A549 (cell line): ENCODE data around the gene CAMTA1. TPM values are rescaled to one million over a fixed set of nuclear protein-coding genes. Genes with fewer than 3 reads are reported as not detected.

Source experiments
- ATAC-seq, 2 experiments: fragments of 200-7000 bp in 1 of 2; fragments of >200 bp in 1 of 2; cut with Nextera tagmentation in 1 of 2; cut with Tn5 transposase in 1 of 2; 3 replicates each; pipeline versions ENCODE4 v1.8.0 to v1.9.1; 2018 to 2020; ENCODE audit warnings: mild to moderate bottlenecking in 1 of 2, moderate library complexity in 1 of 2
- CTCF ChIA-PET: fragments of 300-600 bp; sonication (Branson Sonifier 250); formaldehyde crosslinking; extraction: SDS; loops from one replicate; lab custom pipeline; 2021; ENCODE audit warnings: antibody characterized with exemption, inconsistent platforms; lab: Yijun Ruan, JAX
- POLR2A ChIA-PET: fragments of 350-600 bp; formaldehyde crosslinking; extraction: SDS; loops from one replicate; lab custom pipeline; 2021; ENCODE audit warnings: antibody characterized with exemption, inconsistent platforms; lab: Yijun Ruan, JAX
- DNase-seq, 2 experiments: peaks; one replicate each; pipeline versions ENCODE4 v3.0.0 to v3.0.0-alpha.2; 2011 to 2016; ENCODE audit warnings: low read depth in 1 of 2, low spot score in 1 of 2
- FAIRE-seq: peaks from 2 replicates; lab custom pipeline; 2011; peaks lifted over from hg19 to GRCh38; lab: Jason Lieb, UNC
- H3K27ac ChIP-seq, 2 experiments: fragments of >200 bp; sonication (Bioruptor Twin); formaldehyde crosslinking; 3 replicates each; pipeline ENCODE4 v1.5.1; 2016 to 2017
- H3K4me1 ChIP-seq: fragments of >200 bp; sonication (Bioruptor Twin); formaldehyde crosslinking; 3 replicates; pipeline ENCODE4 v1.6.1; 2016
- H3K4me2 ChIP-seq: fragments of >200 bp; sonication (Bioruptor Twin); formaldehyde crosslinking; 3 replicates; pipeline ENCODE4 v1.6.1; 2016
- H3K4me3 ChIP-seq: fragments of >200 bp; sonication (Bioruptor Twin); formaldehyde crosslinking; 3 replicates; pipeline ENCODE4 v1.5.1; 2016
- H3K9me3 ChIP-seq: fragments of >200 bp; sonication (Bioruptor Twin); formaldehyde crosslinking; 3 replicates; pipeline ENCODE4 v1.6.1; 2016
- ATOH8 ChIP-seq: fragments of 250-450 bp; sonication (Bioruptor Pico); IDR thresholded peaks from 2 replicates; pipeline ENCODE4 v1.5.0; 2020; ENCODE audit warnings: low read depth, mild to moderate bottlenecking, moderate library complexity
- BHLHE40 ChIP-seq: IDR thresholded peaks from 2 replicates; pipeline ENCODE4 v1.6.1; 2012; ENCODE audit warnings: low read depth, low read length, inconsistent platforms
- CBX2 ChIP-seq: fragments of 200-600 bp; sonication (generic); IDR thresholded peaks from 2 replicates; pipeline ENCODE4 v1.6.1; 2016; ENCODE audit warnings: low read depth, mild to moderate bottlenecking, borderline replicate concordance
- CHD2 ChIP-seq: fragments of 150-350 bp; IDR thresholded peaks from 2 replicates; pipeline ENCODE4 v1.6.1; 2014; ENCODE audit warnings: low read length; ENCODE audit not compliant: partially characterized antibody
- CTCF ChIP-seq: fragments of >200 bp; sonication (Bioruptor Twin); formaldehyde crosslinking; IDR thresholded peaks from 3 replicates; pipeline ENCODE4 v1.5.1; 2016
- EHF ChIP-seq: fragments of 250-450 bp; sonication (Bioruptor Pico); IDR thresholded peaks from 2 replicates; pipeline ENCODE4 v1.5.0; 2020; ENCODE audit warnings: mild to moderate bottlenecking
- EHMT2 ChIP-seq: fragments of 200-600 bp; sonication (generic); IDR thresholded peaks from 2 replicates; pipeline ENCODE4 v1.6.1; 2016; ENCODE audit warnings: antibody characterized with exemption, low read depth, mild to moderate bottlenecking, moderate library complexity
- EP300 ChIP-seq, 2 experiments: fragments of >200 bp; sonication (Bioruptor Twin); formaldehyde crosslinking; IDR thresholded peaks; 2 replicates in 1 of 2; 3 replicates in 1 of 2; pipeline ENCODE4 v1.6.1; 2016 to 2017
- FOSL2 ChIP-seq, 2 experiments: fragments of 450-650 bp in 1 of 2; fragments of >200 bp in 1 of 2; sonication (Bioruptor Twin) in 1 of 2; formaldehyde crosslinking; IDR thresholded peaks; 2 replicates each; pipeline versions ENCODE4 v1.5.0 to v1.6.1; 2016 to 2020; ENCODE audit warnings: mild to moderate bottlenecking in 1 of 2, moderate library complexity in 1 of 2
- HEYL ChIP-seq: fragments of 250-450 bp; sonication (Bioruptor Pico); IDR thresholded peaks from 2 replicates; pipeline ENCODE4 v1.8.0; 2021; ENCODE audit warnings: mild to moderate bottlenecking, moderate library complexity
- KDM1A ChIP-seq: fragments of 200-600 bp; sonication (generic); IDR thresholded peaks from 2 replicates; pipeline ENCODE4 v1.6.1; 2016; ENCODE audit warnings: low read depth, mild to moderate bottlenecking
- MAFK ChIP-seq: fragments of 450-650 bp; IDR thresholded peaks from 2 replicates; pipeline ENCODE4 v1.6.1; 2014; ENCODE audit not compliant: partially characterized antibody
- NFE2L2 ChIP-seq: fragments of 150-350 bp; conservative IDR thresholded peaks from 2 replicates; pipeline ENCODE4 v1.6.1; 2014; ENCODE audit warnings: low read length
- NR3C1 ChIP-seq: fragments of >200 bp; sonication (Bioruptor Twin); formaldehyde crosslinking; IDR thresholded peaks from 3 replicates; pipeline ENCODE4 v1.6.1; 2017
- POLR2AphosphoS2 ChIP-seq: conservative IDR thresholded peaks from 2 replicates; pipeline ENCODE4 v1.6.1; 2012; ENCODE audit warnings: low read length, improper control_type of control experiment, inconsistent platforms
- RAD21 ChIP-seq, 2 experiments: fragments of >200 bp in 1 of 2; sonication (Bioruptor Twin) in 1 of 2; formaldehyde crosslinking in 1 of 2; IDR thresholded peaks in 1 of 2; conservative IDR thresholded peaks in 1 of 2; 2 replicates in 1 of 2; 3 replicates in 1 of 2; pipeline ENCODE4 v1.6.1; 2012 to 2018; ENCODE audit warnings: inconsistent platforms in 1 of 2
- RNF2 ChIP-seq: fragments of 200-600 bp; sonication (generic); IDR thresholded peaks from 2 replicates; pipeline ENCODE4 v1.6.1; 2016; ENCODE audit warnings: low read depth, mild to moderate bottlenecking, antibody characterized with exemption, moderate library complexity, borderline replicate concordance
- SMC3 ChIP-seq: fragments of >200 bp; sonication (Bioruptor Twin); formaldehyde crosslinking; IDR thresholded peaks from 3 replicates; pipeline ENCODE4 v1.6.1; 2018; ENCODE audit warnings: inconsistent platforms
- SREBF2 ChIP-seq: fragments of 450-650 bp; IDR thresholded peaks from 2 replicates; pipeline ENCODE4 v1.6.1; 2014; ENCODE audit warnings: mild to moderate bottlenecking, moderate library complexity
- ZC3H11A ChIP-seq: fragments of 450-650 bp; IDR thresholded peaks from 2 replicates; pipeline ENCODE4 v1.6.1; 2014; ENCODE audit warnings: antibody characterized with exemption, mild to moderate bottlenecking
- ZFP36 ChIP-seq: fragments of 450-650 bp; IDR thresholded peaks from 2 replicates; pipeline ENCODE4 v1.6.1; 2014; ENCODE audit warnings: borderline replicate concordance; ENCODE audit not compliant: partially characterized antibody
- ZNF302 ChIP-seq: fragments of 250-450 bp; sonication (Bioruptor Pico); IDR thresholded peaks from 2 replicates; pipeline ENCODE4 v1.9.0; 2021; ENCODE audit warnings: inconsistent platforms, mild to moderate bottlenecking, moderate library complexity
- ZSCAN20 ChIP-seq: fragments of 250-450 bp; sonication (Bioruptor Pico); IDR thresholded peaks from 2 replicates; pipeline ENCODE4 v1.8.0; 2022; ENCODE audit warnings: mild to moderate bottlenecking, moderate library complexity
- WGBS: methylation state at CpG from one replicate; pipeline ENCODE4 v1.1.6; 2017; ENCODE audit errors: missing lambda C conversion rate; 5-methylcytosine and 5-hydroxymethylcytosine counted together
- polyA plus RNA-seq, 4 experiments: library from polyadenylated mRNA; depleted of rRNA in 3 of 4; stranded (reverse); fragments of >200 nt; fragmentation: RNase III in 1 of 4; extraction: RNeasy Plus Mini Kit Qiagen cat#74134 plus additional on column Dnase treatment in 1 of 4; gene quantifications; 2 replicates in 3 of 4; 3 replicates in 1 of 4; pipeline ENCODE4 v1.2.3, GENCODE V29; 2011 to 2017

Gene CAMTA1
- polyA plus RNA-seq, 2 of the 4 experiments (the other 2 are of a cell fraction), result 58.8 to 75.0 TPM

- TF ChIP-seq NR3C1, result no peak
- no peak for TF ChIP-seq EHMT2
- TF ChIP-seq RAD21 (conservative IDR thresholded peaks at IDR 0.05 in 1 of 2, IDR thresholded peaks at IDR 0.05 in 1 of 2), result no peak
- TF ChIP-seq CBX2, result no peak
- TF ChIP-seq ZNF302 (CRISPR knock-in tag), result no peak
- no peak for TF ChIP-seq SMC3
Measured at GRCh38 chr1:7671146-7671465, 885.9 kb downstream of the CAMTA1 start (continued).

GRCh38 chr1:7671676-7672075, 886.4 kb downstream of the CAMTA1 start:
- Histone ChIP-seq H3K4me2 (no peak overlapping the region), H3K9me3 (no peaks in the 10 kb centered on the region), H3K4me1 (0 out of 3 replicates have a peak, but pooled peaks cover 3% of the 10 kb centered on the region), H3K4me3 (no peak overlapping the region), H3K27ac (no peak overlapping the region)
- 80% methylated on average over 1 of the region's 5 CpGs for WGBS
- ChIA-PET CTCF (interaction anchor here (4.3 to 7.6 kb wide), 2 partner anchors 9 to 82 kb away, joined by 42 to 124 read pairs; no protein-coding TSS in a partner anchor), POLR2A (no interaction called here)
- FAIRE-seq (no peak), ATAC-seq (no peak), DNase-seq (no peak)
- no peak for TF ChIP-seq FOSL2 (IDR thresholded peaks at IDR 0.05)
- TF ChIP-seq FOSL2 (CRISPR knock-in tag; IDR thresholded peaks at IDR 0.05), result no peak
- no peak for TF ChIP-seq NFE2L2
- TF ChIP-seq POLR2AphosphoS2, result no peak
- no peak for TF ChIP-seq EHF
- TF ChIP-seq ZFP36, result no peak
- TF ChIP-seq HEYL, result no peak
- no peak for TF ChIP-seq CTCF
- TF ChIP-seq KDM1A, result no peak
- no peak for TF ChIP-seq EP300 (IDR thresholded peaks at IDR 0.05)
- TF ChIP-seq SREBF2, result no peak
- TF ChIP-seq MAFK, result no peak
- no peak for TF ChIP-seq ZC3H11A
- TF ChIP-seq ATOH8 (CRISPR knock-in tag), result no peak
- no peak for TF ChIP-seq BHLHE40

- DNase-seq (no peak), ATAC-seq (no peak), FAIRE-seq (no peak)
- Histone ChIP-seq H3K27ac (no peak overlapping the region), H3K4me2 (no peak overlapping the region), H3K9me3 (no peaks in the 10 kb centered on the region), H3K4me3 (no peak overlapping the region), H3K4me1 (0 out of 3 replicates have a peak, but pooled peaks cover 3% of the 10 kb centered on the region)
- TF ChIP-seq CHD2 (no peak), HEYL (no peak)
- 30% methylated on average over 3 of the region's 11 CpGs for WGBS
- ChIA-PET POLR2A (no interaction called here), CTCF (interaction anchor here (1.1 to 7.6 kb wide), 4 partner anchors 8 to 81 kb away, joined by 3 to 124 read pairs (median 22); no protein-coding TSS in a partner anchor)
Measured at GRCh38 chr1:7672864-7673263, 887.6 kb downstream of the CAMTA1 start.

GRCh38 chr1:7674972-7675371, 889.7 kb downstream of the CAMTA1 start:
- TF ChIP-seq RNF2, result no peak
- TF ChIP-seq ZSCAN20 (CRISPR knock-in tag), result no peak
- TF ChIP-seq CTCF, result no peak
- TF ChIP-seq, all 56 proteins: peak for 0
- H3K4me2 ChIP-seq, result no peak overlapping the region
- ATAC-seq, result no peak
- no peak overlapping the region for H3K27ac ChIP-seq
- no peaks in the 10 kb centered on the region for H3K9me3 ChIP-seq
- no peak overlapping the region for H3K4me3 ChIP-seq
- ChIA-PET CTCF (interaction anchor here (4.3 kb wide), 1 partner anchor 79 kb away, joined by 42 read pairs; no protein-coding TSS in a partner anchor), POLR2A (no interaction called here)
- FAIRE-seq, result no peak
- 11% methylated on average over 4 of the region's 4 CpGs for WGBS
- DNase-seq, result no peak
- H3K4me1 ChIP-seq, result 0 out of 3 replicates have a peak, but pooled peaks cover 1% of the 10 kb centered on the region
